ENCODE measurements around the gene EXTL2.

DNA sequence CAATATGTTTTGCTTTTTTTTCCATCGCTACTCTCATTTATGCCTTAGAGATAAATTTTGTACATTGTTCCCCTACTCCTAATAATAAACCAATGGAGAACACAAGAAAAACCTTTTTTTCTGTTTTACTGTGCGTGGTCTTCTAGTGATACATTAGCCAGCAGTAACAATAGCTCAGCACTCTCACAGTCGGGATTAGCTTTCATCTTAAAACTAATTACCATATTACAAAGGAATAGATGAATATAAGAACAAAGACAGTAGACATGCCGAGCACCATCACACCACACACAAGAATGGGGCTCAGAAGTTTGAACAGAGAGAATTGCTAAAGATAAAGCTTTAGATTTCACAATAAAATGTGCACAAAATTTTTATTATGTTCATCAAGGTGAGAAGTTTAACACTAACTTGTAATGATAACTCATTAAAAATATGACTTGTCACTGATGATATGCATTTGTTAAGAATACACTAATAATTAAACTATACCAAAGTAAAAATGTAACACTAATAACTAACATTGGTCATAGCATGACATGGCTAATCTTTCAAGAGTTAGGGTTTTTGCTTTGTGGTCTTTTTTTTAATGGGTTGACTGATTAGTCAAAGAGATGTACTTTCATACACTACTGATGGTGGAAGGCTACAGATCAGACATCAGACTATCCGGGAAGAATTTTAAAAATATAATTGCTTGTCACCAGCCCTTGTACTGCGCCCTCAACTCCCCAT, 61.8 kb downstream of the EXTL2 start:
- TF ChIP-seq, protein P1, sequence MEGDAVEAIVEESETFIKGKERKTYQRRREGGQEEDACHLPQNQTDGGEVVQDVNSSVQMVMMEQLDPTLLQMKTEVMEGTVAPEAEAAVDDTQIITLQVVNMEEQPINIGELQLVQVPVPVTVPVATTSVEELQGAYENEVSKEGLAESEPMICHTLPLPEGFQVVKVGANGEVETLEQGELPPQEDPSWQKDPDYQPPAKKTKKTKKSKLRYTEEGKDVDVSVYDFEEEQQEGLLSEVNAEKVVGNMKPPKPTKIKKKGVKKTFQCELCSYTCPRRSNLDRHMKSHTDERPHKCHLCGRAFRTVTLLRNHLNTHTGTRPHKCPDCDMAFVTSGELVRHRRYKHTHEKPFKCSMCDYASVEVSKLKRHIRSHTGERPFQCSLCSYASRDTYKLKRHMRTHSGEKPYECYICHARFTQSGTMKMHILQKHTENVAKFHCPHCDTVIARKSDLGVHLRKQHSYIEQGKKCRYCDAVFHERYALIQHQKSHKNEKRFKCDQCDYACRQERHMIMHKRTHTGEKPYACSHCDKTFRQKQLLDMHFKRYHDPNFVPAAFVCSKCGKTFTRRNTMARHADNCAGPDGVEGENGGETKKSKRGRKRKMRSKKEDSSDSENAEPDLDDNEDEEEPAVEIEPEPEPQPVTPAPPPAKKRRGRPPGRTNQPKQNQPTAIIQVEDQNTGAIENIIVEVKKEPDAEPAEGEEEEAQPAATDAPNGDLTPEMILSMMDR (IDR thresholded peaks at IDR 0.05) = no peak
- no peak for TF ChIP-seq MAX (IDR thresholded peaks at IDR 0.05)
- no peak for TF ChIP-seq FOSB (CRISPR knock-in tag; IDR thresholded peaks at IDR 0.05)
- TF ChIP-seq POLR2A (IDR thresholded peaks at IDR 0.05; ENCODE audit: low read length) = no peak
- TF ChIP-seq RAD21 (conservative IDR thresholded peaks at IDR 0.05 in 1 of 2, IDR thresholded peaks at IDR 0.05 in 1 of 2) = no peak
- no peak for TF ChIP-seq PHF8 (IDR thresholded peaks at IDR 0.05; ENCODE audit: borderline replicate concordance, low read depth)
- no peak for TF ChIP-seq EP300 (IDR thresholded peaks at IDR 0.05)
- TF ChIP-seq EHMT2 (IDR thresholded peaks at IDR 0.05; ENCODE audit: low read depth) = no peak
- no peak for TF ChIP-seq HOXB13 (CRISPR knock-in tag; IDR thresholded peaks at IDR 0.05; ENCODE audit: low read depth)
- no peak for TF ChIP-seq CBX8 (IDR thresholded peaks at IDR 0.05)
- TF ChIP-seq SMC3 (IDR thresholded peaks at IDR 0.05) = no peak
- no peak for TF ChIP-seq E2F6 (IDR thresholded peaks at IDR 0.05; ENCODE audit: borderline replicate concordance, low read depth)
